Ecto neural progenitor cell (in vitro differentiated cells): Measurements from ENCODE around the gene VIPR2.
"Not testable (repeated sequence)": the region's sequence is repeated elsewhere in the genome, so short reads cannot be mapped to it uniquely, and the experiment has no call there.

ENCODE experiments used
- DNase-seq: peaks from one replicate; pipeline ENCODE4 v3.0.0-alpha.2; 2018; ENCODE audit warnings: low spot score

The VIPR2 gene

DNA sequence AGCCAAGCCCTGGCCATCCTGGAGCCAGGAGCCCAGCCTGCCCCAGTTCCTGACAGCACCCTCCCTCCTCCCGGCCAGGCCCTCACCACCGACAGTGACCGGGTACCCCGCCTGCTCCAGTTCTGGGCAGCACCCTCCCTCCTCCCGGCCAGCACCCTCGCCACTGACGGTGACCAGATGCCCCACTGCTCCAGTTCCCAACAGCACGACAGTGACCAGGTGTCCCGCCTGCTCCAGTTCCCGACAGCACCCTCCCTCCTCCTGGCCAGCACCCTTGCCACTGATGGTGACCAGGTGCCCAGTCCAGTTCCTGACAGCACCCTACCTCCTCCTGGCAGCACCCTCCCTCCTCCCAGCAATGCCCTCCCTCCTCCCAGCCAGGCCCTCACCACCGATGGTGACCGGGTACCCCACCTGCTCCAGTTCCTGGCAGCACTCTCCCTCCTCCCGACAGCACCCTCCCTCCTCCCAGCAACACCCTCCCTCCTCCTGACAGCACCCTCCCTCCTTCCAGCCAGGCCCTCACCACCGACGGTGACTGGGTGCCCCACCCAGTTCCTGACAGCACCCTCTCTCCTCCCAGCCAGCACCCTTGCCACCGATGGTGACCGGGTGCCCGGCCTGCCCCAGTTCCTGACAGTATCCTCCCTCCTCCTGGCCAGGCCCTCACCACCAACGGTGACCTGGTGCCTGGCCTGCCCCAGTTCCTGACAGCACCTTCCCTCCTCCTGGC lies 40.3 kb downstream of the VIPR2 start:
- DNase-seq: no peak

- DNase-seq: no peak
Measured at GRCh38 chr7:159103382-159104187, 41.1 kb downstream of the VIPR2 start.

DNA sequence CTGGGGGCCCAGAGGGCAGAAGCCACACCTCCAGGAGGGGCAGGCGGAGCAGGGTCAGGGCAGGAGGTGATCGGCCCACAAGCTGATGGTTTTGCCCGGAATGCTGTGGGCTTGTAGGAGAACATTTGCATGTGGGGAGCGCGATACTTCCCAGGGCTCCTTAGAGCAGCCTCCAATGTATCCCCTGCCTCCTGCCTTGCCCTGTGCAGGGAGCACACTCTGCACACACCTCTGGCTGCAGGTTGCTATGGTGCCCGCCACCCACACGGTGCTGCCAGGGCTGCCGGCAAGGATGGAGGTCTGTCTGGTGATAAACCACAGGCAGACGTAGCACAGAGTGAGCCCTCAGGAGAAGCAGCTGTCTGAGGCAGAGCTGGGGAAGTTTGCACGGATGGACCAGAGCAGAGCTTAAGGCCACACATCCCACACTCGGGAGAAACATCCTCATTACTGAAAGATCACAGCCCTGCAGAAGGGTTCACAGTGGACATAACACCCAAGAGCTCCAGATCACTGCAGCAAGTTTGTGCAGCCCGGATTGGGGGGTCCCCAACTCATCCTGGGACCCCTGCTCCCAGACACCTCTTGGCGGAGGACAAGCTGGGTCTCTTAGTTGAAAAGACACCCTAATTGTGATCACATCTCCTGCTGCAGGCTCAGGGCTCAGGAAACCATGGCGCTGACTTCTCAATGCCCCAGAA lies 41.8 kb downstream of the VIPR2 start:
- DNase-seq: no peak

- not testable (repeated sequence) for DNase-seq
Measured at GRCh38 chr7:159101661-159102091, 43.0 kb downstream of the VIPR2 start.

DNA sequence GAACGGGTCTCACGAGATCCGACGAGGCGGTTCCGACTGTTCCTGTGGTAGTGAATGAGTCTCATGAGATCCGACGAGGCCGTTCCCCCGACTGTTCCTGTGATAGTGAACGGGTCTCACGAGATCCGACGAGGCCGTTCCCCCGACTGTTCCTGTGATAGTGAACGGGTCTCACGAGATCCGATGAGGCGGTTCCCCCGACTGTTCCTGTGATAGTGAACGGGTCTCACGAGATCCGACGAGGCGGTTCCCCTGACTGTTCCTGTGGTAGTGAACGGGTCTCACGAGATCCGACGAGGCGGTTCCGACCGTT lies 43.6 kb downstream of the VIPR2 start:
- DNase-seq: not testable (repeated sequence)

- not testable (repeated sequence) for DNase-seq
Measured at GRCh38 chr7:159100281-159101082, 44.2 kb downstream of the VIPR2 start.

- no peak for DNase-seq
Measured at GRCh38 chr7:159099711-159100231, 44.9 kb downstream of the VIPR2 start.

DNA sequence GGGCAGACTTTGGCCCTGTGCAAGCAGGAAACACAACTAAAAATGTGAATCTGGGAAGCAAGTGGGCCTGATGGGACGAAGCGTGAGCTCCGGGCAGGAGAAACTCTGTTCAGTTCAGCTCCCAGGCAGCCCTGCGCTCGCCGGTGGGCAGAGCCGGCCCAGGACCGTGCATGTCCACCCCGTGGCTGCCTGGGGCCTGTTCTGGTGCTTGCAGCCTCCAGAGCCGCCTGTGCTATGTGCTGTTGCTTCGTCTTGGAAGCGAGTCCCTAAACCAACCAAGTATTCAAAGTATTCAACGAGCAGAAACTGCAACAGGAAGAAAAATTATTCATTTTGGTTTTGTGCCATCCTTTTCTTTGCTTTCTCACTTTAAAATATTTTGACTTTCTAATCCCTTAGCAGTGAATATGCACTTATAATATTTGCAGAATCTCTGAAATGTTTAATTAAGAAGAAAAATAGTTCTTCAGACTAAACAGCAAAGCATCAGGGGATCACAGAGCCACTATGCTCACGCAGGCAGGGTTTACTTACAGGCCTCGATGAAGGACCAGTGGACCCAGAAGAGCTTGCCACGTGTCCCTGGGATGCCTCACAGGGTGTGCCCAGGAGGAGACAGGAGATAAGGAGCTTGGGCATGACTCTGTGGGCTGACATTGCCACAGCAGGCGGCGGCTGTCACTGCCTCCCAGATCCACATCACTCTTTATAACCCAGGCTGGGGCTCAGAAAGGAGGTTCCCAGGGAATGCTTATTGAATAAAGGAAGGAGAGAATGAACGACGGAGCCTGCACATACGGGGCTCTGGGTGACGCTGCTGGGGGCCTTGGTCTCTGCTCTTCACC lies 45.6 kb downstream of the VIPR2 start:
- no peak for DNase-seq

- DNase-seq: no peak
Measured at GRCh38 chr7:159098424-159098786, 46.3 kb downstream of the VIPR2 start.

- no peak for DNase-seq
Measured at GRCh38 chr7:159097661-159098423, 46.8 kb downstream of the VIPR2 start.

DNA sequence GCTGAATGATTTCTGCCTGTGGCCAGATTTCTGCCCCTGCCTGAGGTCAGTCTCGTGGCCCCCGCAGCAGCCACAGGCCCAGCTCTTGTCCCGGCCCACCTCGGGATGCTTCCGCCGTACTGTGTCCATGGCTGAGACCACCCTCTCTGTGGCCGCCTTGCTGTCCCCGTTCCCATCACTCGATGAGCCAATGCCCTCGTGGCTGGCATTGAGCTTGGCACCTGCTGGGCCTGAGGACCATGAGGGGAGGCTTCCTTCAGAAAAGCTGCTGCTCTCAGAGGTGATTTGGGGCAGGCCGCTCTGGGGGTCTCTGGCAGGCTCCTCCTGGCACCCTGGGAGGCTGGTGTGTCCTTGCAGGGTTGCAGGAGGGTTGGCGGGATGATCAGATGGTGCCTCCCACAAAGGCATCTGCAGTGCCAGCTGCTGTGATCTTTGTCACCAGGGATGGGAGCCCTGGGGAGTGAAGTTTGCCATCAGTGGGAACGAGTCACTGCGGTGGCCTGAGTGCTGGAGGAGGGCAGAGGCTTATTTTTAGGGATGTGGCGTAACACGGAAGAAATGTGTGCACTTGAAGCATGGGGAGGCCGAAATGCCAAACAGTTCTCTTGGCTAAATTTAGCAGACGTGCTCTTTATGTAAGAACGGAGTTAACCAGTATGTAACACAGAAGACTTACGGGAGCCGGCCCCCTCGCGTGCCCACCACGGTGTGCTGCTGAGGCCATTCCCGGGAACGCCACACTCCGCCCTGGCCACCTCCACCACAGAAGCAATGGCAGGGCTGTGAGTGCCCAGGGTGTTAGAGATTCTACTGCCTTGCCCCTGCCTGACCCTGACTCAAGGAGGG lies 47.7 kb downstream of the VIPR2 start:
- DNase-seq: no peak

GRCh38 chr7:159095979-159096411 lies 48.7 kb downstream of the VIPR2 start:
- DNase-seq: no peak

- no peak for DNase-seq
Measured at GRCh38 chr7:159094919-159095915, 49.5 kb downstream of the VIPR2 start.

- no peak for DNase-seq
Measured at GRCh38 chr7:159094023-159094740, 50.5 kb downstream of the VIPR2 start.

DNA sequence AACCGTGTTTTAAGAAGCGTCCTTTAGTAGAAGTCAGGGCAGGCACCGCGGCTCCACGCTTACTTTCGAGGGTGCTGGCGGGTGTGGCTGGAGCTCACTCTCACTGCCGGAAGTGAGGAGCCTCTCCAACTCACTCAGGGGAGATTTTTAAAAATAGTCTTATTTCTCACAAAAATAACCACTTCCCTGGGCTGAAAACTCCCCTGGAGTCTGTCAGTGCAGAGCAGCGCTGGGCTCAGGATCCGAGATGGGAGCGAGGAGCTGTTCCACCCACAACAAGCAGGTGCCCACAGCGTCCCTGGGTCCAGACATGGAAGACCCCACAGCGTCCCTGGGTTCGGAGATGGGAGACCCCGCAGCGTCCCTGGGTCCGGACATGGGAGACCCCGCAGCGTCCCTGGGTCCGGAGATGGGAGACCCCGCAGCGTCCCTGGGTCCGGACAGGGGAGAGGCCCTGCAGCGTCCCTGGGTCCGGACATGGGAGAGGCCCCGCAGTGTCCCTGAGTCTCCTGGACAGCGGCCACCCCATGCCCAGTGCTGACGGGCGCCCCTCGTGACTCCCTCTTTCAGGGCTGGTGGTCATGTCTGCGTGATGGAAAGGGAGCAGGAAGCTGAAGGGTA lies 51.2 kb downstream of the VIPR2 start:
- DNase-seq: no peak

GRCh38 chr7:159092701-159093121 lies 52.0 kb downstream of the VIPR2 start:
- no peak for DNase-seq
